Cardiac fibroblast (primary cell): ENCODE measurements around the gene TAC4.

ENCODE experiments used
- DNase-seq, 2 donors: peaks; one replicate each; pipeline versions ENCODE4 v3.0.0 to v3.0.0-alpha.2; 2010; ENCODE audit warnings: low read depth in 2 of 2
- H3K4me3 ChIP-seq, 2 donors: replicated peaks in 1 of 2; 1 replicate in 1 of 2; 2 replicates in 1 of 2; pipeline ENCODE4 v1.5.1; 2011; ENCODE audit warnings: low read depth in 2 of 2, low read length in 2 of 2, mild to moderate bottlenecking in 2 of 2, moderate library complexity in 1 of 2
- CTCF ChIP-seq: IDR thresholded peaks from one replicate; pipeline ENCODE4 v1.5.1; 2011; ENCODE audit warnings: low read depth, mild to moderate bottlenecking, low read length, inconsistent platforms

The TAC4 gene

DNA sequence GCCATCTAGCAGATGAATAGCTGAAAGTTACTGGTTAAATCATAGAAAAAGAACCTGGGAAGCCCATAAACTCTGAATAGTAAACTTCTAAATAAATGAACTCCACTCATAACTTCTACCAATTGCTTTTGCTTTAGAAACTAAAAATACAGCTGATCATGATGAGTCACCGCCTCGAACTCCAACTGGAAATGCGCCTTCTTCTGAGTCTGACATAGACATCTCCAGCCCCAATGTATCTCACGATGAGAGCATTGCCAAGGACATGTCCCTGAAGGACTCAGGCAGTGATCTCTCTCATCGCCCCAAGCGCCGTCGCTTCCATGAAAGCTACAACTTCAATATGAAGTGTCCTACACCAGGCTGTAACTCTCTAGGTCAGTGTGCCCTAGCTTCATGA is 49.7 kb downstream of the TAC4 start:
- H3K4me3 ChIP-seq = no peak overlapping the region
- DNase-seq = peak in 1 of 2 donors; percentile 41
- TF ChIP-seq CTCF = no peak

DNA sequence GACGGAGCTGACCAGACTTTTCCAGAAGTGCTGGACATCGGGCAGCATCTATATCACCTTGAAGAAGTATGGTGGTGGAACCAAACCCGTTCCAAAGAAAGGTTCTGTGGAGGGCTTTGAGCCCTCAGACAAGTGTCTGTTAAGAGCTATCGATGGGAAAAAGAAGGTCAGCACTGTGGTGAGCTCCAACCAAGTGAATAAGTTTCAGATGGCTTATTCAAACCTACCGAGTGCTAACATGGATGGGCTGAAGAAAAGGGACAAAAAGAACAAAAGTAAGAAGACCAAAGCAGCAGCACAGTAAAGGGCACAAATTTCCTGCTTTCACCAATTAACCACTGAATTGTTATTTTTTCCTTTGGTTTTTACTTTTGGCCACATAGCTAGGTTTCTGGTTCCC is 52.5 kb downstream of the TAC4 start:
- DNase-seq = no peak
- no peak for TF ChIP-seq CTCF
- no peak overlapping the region for H3K4me3 ChIP-seq

GRCh38 chr17:49793309-49793708 is 54.6 kb downstream of the TAC4 start:
- H3K4me3 ChIP-seq = no peak overlapping the region
- TF ChIP-seq CTCF = no peak

DNA sequence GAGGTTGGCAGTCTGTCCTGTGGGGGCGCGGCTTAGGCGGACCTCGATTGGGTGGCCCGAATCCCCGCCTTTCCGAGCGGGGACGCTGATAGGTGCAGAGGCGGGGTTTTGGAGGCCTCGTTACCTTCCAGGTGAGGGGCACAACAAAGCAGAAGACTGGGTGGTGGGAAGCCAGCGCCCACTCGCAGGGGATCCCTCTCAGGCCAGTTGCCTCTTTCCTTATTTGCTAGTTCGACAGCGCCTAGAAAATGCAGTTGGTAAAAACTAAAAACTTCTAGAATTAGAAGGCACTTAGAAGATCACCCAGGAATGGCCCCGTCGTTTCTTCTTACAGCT is 58.7 kb downstream of the TAC4 start:
- TF ChIP-seq CTCF = no peak
- peak overlapping the region; percentile 47 to 98 for H3K4me3 ChIP-seq
- DNase-seq = no peak

More at GRCh38 chr17:49793309-49793708, 54.6 kb downstream of the TAC4 start:
- DNase-seq = no peak

- peak; percentile 100 for DNase-seq
- H3K4me3 ChIP-seq = peak within 1 kb of the TSS; percentile 98
- TF ChIP-seq CTCF = no peak
These were observed 59.2 kb downstream of the TAC4 start, which contains the start of gene KAT7 for GRCh38 chr17:49788478-49789242. TSS of gene KAT7 (plus strand) at chr17:49788681. CDS start at chr17:49788835, 154 bp downstream.
